Stimulated activated CD8-positive, alpha-beta memory T cell treated with anti-CD3 and anti-CD28 coated beads, Interleukin-7, amount 100 ng/mL, for 48 hours (primary cell): ENCODE results near the gene MCRS1.
"Not testable (repeated sequence)": the region's sequence is repeated elsewhere in the genome, so short reads cannot be mapped to it uniquely, and the experiment has no call there.

Experiments used
- DNase-seq, 2 donors: peaks; one replicate each; pipeline ENCODE4 v3.0.0-alpha.2; 2020; ENCODE audit warnings: low read depth in 1 of 2; ENCODE audit errors: extremely low read depth in 1 of 2

The MCRS1 gene

GRCh38 chr12:49567611-49568441 lies at the start of gene MCRS1:
Gene MCRS1 (minus strand): TSS chr12:49568142. CDS start chr12:49566731, 1,411 bp downstream.
- DNase-seq, result peak; percentile 59 to 87

GRCh38 chr12:49616533-49617219 lies 48.7 kb upstream of the MCRS1 start:
- DNase-seq, result no peak

- DNase-seq, result no peak
These were observed 47.8 kb upstream of the MCRS1 start for GRCh38 chr12:49615725-49616124.

- DNase-seq, result no peak
These were observed 44.3 kb upstream of the MCRS1 start for GRCh38 chr12:49612210-49612609.

- DNase-seq, result not testable (repeated sequence)
These were observed 42.8 kb upstream of the MCRS1 start for GRCh38 chr12:49610785-49611184.

GRCh38 chr12:49609875-49610154 lies 41.9 kb upstream of the MCRS1 start:
- DNase-seq, result no peak

GRCh38 chr12:49609059-49609874 lies 41.3 kb upstream of the MCRS1 start:
- DNase-seq, result no peak

GRCh38 chr12:49605539-49605938 lies 37.6 kb upstream of the MCRS1 start, which contains the start of gene FAM186B:
Gene FAM186B (minus strand): TSS chr12:49605639. CDS start chr12:49605477, 162 bp downstream.
- not testable (repeated sequence) for DNase-seq

- DNase-seq, result no peak
These were observed 36.9 kb upstream of the MCRS1 start for GRCh38 chr12:49604856-49605255.

- DNase-seq, result no peak
These were observed 35.8 kb upstream of the MCRS1 start for GRCh38 chr12:49603721-49604120.

- no peak for DNase-seq
These were observed 32.0 kb upstream of the MCRS1 start for GRCh38 chr12:49599961-49600360.

- no peak for DNase-seq
These were observed 30.6 kb upstream of the MCRS1 start for GRCh38 chr12:49598527-49598926.

- DNase-seq, result no peak
These were observed 21.0 kb upstream of the MCRS1 start for GRCh38 chr12:49588721-49589516.

- no peak for DNase-seq
These were observed 20.3 kb upstream of the MCRS1 start for GRCh38 chr12:49588281-49588680.

- no peak for DNase-seq
These were observed 19.4 kb upstream of the MCRS1 start for GRCh38 chr12:49587174-49587908.

GRCh38 chr12:49585477-49586459 lies 17.8 kb upstream of the MCRS1 start:
- no peak for DNase-seq

GRCh38 chr12:49584591-49584990 lies 16.6 kb upstream of the MCRS1 start:
- DNase-seq, result no peak

- DNase-seq, result no peak
These were observed 15.6 kb upstream of the MCRS1 start for GRCh38 chr12:49583366-49584094.
